T follicular helper cell (primary cell): ENCODE data around the gene MET.
"Not testable (repeated sequence)": the region's sequence is repeated elsewhere in the genome, so short reads cannot be mapped to it uniquely, and the experiment has no call there.

ENCODE experiments used
- DNase-seq: peaks from one replicate; pipeline ENCODE4 v3.0.0-alpha.2; 2020; ENCODE audit warnings: low read depth

MET gene

DNA sequence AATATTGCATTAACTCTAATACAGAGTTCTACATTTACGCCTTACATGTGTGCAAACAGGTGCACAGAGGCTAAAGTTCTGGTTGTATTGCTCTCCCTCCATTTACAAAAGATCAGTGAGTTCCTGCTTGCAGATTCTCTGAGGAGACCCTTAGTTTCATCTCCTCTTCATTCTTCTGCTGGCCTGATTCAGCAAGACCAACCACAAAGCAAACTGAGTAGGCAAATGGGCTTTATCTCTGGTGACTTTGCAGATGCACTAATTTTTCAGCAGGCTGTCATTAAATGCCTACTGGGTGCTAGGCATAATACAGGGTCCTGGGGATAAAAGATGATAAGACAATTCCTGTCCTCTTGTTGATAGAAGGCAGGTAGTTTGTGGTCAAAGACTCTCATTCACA is 56.4 kb downstream of the MET start:
- DNase-seq = no peak

- DNase-seq = no peak
Observed at GRCh38 chr7:116730097-116731022, 58.4 kb downstream of the MET start.

GRCh38 chr7:116731023-116731395 is 59.0 kb downstream of the MET start:
- no peak for DNase-seq

- DNase-seq = no peak
Observed at GRCh38 chr7:116731445-116732335, 59.7 kb downstream of the MET start.

DNA sequence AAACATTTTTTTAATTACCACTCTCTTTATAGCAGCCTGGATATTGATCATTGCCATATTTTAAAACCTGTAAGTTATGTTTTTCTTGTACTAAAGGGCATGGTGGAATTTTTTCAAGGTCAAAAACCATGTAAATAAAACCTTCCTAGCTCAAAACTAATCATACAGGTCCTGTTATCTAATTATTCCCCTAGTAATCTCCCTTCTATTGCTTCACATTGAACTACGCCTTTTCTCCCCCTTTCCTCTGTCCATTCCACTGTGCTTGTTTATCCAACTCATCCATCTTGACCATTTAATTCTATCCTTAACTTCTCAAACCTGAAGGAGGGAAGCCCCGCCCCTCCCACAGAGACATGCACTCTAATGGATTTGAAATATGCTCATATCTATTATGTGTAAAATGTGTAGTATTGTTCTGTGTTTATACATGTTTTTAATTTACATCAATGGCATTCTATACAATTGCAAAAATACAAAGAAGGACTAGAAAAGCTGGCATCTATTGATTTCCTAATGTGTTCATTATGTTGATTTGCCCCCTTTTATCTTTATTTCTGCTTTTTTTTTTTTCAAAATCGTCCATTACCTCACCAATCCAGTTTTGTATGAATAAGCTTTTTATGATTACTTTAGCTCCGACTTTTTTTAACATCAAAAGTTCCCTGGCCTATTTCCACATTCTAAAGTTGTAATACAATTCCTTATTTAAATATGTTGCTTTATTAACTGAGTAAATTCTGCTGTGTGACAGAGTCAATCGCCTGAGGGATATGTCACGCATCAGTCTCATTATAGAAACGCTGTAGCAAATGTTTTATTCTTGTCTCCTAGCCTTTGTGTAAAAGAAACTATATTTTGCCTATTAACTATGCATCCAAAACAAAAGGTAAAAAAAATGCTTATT is 61.0 kb downstream of the MET start:
- DNase-seq = no peak

DNA sequence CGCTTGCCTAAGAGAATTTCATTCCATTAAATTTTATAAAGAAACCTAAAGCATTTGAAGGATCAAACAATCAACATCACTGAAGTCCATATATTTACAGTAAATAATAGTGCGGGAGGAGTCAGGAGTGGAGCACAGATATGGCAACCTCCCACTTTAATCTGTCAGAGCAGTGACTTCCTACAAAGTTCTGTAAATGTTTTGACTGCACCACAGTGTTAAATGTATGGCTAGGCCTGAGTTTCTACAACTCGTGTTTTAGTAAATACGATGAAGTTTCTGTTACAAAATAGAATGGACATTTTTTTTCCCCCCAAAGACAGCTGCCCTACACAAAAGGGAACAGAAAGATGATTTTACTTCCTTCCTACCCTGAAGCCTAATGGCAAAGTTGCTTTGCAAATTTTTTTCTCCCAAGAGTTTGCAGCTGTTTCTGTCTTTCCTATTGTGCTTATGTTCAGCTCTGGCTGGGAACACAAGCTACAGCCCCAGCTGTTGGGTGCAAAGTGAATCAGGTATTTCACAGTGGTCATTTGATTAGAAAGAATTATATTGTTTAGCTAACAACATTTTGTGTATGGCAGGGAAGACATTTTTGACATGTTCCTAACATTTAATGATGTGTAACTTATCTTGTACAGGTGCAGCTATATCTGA is 62.1 kb downstream of the MET start:
- DNase-seq = no peak

DNA sequence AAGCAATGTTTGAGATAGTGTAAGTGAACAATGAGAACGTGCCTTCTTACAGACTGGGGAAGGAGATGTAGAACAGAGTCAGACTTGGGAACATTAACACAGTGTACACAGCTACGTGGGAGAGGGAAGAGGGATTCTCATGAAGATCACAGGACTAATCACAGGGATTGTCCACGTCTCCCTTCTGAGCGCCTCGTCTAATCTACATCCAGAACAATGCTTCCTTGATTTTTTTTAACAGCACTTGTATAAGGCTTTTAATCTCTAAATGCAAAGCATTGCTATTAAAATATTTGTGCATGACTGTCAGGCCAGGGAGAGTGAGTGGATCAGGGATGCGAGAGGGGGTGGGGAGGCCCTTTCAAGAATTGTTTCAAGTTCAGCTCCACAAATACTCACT is 62.7 kb downstream of the MET start:
- no peak for DNase-seq

DNA sequence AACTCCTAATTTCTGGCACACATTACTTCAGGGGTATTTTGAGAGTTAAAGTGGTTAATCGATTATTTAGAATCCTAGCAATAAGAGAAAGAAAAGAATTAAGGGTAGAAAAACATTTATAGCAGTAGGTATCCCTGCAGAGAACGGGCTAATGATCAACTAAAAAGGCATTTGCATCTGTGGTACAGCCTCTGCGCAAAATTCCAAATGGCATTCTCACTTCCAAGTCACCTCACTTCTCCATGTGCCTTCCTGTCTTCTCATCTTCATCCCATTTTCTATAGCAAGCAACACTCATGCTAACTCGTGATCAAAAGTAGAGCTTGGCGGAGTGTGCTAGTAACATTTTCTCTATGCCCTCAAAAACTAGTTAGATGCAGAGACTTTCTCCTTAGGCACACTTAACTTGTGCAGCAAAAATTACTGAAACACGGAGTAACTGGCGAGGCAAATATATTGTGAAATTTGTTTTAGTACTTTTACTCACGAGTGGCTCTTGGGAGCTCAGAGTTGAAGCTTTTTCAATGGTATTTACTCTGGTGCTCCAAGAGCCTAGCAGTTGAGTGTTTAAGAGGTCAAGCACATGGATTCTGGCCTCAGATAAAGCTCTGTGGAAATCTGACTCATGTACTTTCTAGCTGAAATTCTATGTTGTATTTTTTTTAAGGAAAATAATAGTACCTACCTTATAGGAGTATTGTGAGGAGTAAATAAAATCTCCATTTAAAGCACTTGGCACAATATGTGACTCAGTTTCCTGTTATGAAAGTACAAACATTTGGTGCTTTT is 65.1 kb downstream of the MET start:
- no peak for DNase-seq

GRCh38 chr7:116738378-116738777 is 66.4 kb downstream of the MET start:
- DNase-seq = no peak

DNA sequence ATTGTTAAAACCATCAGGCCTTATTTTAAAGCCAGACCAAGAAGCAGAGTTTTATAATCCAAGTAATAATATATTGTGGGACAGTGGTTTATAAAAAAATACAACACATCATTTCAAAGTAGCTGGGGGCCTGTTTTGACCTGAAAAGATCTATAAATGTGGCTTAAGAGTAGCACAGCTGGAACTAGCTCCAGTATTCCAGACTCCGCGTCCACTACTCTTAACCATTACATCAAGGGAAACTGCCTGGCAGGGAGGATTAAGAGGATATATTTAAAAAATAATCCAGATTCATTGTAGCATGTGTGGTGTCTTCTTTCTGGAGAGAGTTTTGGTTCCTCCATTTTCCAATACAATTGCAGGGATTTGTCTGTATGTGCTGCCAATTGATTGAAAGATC is 67.3 kb downstream of the MET start:
- no peak for DNase-seq

DNA sequence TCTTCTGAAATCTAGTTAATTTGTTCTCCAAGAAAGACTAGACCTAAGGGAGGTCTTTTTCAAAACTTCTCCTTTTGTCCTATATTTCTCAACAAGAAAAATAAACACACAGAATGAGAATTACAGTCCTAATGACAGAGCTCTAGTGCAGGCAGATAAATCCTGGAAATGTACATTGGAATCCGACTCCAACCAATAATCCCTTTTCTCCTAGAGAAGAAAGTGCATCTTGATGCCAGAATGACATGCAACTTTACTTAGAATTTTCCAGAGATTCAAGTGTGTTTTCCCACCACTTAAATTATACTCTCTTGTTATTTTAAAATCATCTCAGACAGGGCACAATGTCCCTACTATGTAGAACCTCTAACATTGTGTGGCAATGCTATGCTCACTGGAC is 68.2 kb downstream of the MET start:
- no peak for DNase-seq

GRCh38 chr7:116740755-116741462 is 68.9 kb downstream of the MET start:
- DNase-seq = no peak

DNA sequence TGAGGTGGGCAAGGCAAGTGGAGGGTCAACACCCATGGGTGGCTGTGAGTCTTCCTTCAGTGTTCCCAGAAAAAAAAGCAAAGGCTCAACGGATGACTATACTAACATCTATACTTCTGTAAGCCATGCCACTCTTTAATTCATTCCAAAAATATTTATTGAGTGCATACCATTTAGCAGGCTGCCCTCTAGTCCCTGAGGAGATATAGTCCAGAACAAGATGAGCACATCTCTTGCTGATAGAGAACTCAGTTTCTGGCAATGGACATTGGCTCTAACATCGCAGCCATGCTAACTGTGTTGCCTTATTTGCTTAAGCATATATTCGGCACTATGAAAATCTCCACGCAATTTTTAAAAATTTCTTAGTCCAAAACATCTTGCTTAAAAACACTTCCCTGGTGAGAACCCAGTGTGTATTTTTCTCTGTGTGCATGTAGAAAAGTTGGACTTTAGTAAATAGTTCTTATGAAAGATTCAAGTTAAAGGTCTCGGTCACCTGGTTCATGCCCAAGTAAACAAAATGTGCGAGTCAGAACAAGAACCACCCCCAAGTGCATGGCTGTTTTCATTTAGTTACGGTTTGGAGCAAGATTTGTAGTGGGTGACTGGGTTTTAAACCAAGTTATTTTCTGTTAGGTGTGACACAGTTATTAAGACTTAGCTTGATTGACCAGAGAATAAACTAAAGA is 69.8 kb downstream of the MET start:
- no peak for DNase-seq

- no peak for DNase-seq
Observed at GRCh38 chr7:116742641-116743040, 70.6 kb downstream of the MET start.

DNA sequence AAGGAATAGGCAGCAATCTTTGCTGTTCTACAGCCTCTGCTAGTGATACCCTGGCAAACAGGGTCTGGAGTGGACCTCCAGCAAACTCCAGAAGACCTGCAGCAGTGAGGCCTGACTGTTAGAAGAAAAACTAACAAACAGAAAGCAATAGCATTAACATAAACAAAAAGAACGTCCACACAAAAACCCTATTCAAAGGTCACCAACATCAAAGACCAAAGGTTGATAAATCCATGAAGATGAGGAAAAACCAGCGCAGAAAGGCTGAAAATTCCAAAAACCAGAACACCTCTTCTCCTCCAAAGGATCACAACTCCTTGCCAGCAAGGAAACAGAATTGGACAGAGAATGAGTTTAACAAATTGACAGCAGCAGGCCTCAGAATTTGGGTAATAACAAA is 71.8 kb downstream of the MET start:
- DNase-seq = not testable (repeated sequence)

DNA sequence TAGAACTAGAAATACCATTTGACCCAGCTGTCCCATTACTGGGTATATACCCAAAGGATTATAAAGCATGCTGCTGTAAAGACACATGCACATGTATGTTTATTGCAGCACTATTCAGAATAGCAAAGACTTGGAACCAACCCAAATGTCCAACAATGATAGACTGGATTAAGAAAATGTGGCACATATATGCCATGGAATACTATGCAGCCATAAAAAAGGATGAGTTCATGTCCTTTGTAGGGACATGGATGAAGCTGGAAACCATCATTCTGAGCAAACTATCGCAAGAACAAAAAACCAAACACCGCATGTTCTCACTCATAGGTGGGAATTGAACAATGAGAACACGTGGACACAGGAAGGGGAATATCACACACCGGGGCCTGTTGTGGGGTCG is 74.4 kb downstream of the MET start:
- not testable (repeated sequence) for DNase-seq

- DNase-seq = not testable (repeated sequence)
Observed at GRCh38 chr7:116751070-116751469, 79.1 kb downstream of the MET start.

GRCh38 chr7:116752305-116753074 is 80.5 kb downstream of the MET start:
- no peak for DNase-seq
